ACHN (cell line): ENCODE data around the gene AMN1.
A peak's percentile ranks its signal among the peaks of the same experiment; 100 is the strongest.
"Not testable (repeated sequence)": the region's sequence is repeated elsewhere in the genome, so short reads cannot be mapped to it uniquely, and the experiment has no call there.

Experiments
- DNase-seq: peaks from one replicate; pipeline ENCODE4 v3.0.0-alpha.2; 2015
- in situ Hi-C: cut with HindIII; loops from 2 replicates; pipeline ENCODE4 v1.10.0; 2017; ENCODE audit warnings: low sequenced_read_pairs, low pct_ligation_motif_present, low pct_unique_long_range_greater_than_20kb

AMN1 gene

GRCh38 chr12:31728917-31729640, at the start of gene AMN1:
AMN1 (minus strand) TSS chr12:31729021; CDS start chr12:31729008, 13 bp downstream.
- in situ Hi-C loops, result no loop called here
- DNase-seq, result peak; percentile 100

GRCh38 chr12:31773867-31774266, 45.0 kb upstream of the AMN1 start:
- no peak for DNase-seq
- in situ Hi-C loops, result no loop called here

DNA sequence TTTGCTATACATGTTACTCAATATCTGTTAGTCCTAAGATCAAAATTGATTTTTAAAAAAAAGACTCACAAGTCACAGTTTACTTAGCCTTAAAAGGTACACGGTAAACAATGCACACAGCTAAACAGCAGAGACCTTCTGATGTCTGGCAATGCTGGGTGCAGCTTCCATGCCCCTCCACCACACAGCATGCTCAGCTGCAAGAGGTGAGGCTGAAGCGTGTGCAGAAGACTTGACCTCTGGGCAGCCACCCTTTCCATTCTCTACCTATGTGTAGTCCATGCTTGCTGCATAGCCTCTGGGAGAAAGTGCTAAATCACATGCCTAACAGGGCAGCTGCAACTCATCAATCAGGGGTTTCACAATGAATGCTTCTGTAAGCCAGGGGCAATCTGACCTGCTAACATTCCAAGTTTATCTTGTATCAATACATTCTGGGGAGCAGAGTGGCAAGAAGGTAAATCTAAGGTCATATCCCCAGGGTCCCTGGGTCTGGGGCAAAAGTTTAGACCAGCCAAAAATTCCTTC, 44.5 kb upstream of the AMN1 start:
- in situ Hi-C loops, result no loop called here
- DNase-seq, result no peak

DNA sequence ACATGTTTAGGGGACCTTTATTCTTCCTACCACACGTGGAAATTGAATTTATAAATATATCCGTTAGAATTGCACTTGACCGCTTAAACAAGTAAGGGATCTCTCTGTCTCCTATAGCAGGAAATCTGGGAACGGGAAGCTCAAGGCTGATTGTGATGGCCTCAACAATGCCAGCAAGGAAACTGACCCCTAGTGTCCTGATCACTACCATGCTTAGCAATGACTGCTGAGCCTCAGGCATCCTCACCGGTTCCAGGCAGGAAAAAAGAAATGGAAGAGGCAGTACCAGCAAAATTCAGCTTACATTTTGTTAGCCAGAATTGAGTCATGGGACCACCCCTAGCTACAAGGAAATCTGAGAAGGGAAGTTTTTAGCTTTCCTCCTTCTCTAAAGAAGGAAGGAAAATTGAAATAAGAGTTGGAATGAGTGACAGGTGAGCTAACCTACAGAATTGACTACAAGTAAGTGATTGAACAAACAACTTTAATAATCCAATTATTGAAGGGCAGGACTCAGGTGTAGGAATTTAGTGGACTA, 43.9 kb upstream of the AMN1 start:
- DNase-seq, result no peak
- in situ Hi-C loops, result no loop called here

- in situ Hi-C loops, result no loop called here
- DNase-seq, result no peak
Measured at GRCh38 chr12:31772186-31772585, 43.4 kb upstream of the AMN1 start.

DNA sequence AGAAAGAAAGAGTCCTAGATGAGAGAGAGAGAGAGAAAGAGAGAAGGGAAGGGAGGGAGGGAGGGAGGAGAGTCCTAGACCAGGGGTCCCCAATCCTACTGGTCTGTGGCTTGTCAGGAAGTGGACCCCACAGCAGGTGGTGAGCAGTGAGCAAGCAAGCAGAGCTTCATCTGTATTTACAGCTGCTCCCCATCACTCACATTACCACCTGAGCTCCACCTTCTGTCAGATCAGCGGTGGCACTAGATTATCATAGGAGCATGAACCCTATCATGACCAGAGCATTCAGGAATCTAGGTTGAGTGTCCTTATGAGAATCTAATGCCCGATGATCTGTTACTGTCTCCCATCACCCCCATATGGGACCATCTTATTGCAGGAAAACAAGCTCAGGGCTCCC, 39.2 kb upstream of the AMN1 start:
- in situ Hi-C loops, result no loop called here
- no peak for DNase-seq

DNA sequence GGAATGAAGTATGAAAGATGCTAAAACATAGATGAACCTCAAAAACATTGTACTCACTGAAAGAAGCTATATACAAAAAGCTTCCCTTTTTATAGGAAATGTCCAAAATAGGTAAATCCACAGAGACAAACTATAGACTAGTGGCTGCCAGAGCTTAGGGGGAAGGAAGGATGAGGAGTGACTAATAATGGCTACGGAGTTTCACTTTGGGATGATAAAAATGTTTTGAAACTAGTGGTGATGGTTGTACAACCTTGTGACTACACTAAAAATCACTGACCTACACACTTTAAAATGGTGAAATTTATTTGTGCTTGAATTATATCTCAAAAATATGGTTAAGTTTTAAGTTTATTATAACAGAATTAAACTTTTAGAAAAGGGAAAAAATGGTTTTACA, 37.1 kb upstream of the AMN1 start:
- DNase-seq, result no peak

DNA sequence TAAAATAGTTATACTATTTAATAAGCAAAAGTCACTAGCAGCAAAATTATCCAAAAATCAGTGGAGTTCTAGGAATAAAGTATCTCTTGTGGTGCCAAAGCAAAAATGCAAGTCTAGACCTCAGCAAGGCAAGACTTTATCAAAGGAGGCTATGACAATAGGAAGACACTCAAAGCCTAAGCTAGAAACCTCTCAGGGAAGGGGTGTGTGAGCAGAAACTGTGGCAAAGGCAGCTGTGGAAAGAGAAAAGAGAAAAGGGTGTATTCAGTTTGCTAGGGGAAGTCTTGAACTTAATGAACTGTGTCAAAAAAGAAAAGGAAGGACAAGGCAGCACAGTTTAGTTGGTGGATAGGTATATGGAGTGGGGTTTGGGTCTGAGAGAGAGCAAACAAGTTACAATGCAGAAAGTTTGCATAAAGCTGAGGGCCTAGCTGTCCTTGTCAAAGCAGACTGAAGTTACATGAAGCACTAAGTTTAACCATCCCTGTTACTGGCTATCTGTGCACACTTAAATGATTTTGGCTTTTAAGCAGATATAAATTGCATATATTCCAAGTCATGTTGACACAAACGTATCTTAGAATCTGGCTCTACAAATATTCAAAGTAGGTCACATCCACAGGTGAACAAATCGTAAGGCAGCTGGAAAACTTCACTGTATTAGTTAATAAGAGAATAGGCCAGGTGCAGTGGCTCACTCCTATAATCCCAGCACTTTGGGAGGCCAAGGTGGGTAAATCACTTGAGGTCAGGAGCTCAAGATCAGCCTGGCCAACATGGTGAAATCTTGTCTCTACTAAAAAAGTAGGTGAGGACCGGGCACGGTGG, 31.0 kb upstream of the AMN1 start:
- in situ Hi-C loops, result no loop called here
- no peak for DNase-seq

More for the DNA sequence above, 37.1 kb upstream of the AMN1 start:
- in situ Hi-C loops, result no loop called here

DNA sequence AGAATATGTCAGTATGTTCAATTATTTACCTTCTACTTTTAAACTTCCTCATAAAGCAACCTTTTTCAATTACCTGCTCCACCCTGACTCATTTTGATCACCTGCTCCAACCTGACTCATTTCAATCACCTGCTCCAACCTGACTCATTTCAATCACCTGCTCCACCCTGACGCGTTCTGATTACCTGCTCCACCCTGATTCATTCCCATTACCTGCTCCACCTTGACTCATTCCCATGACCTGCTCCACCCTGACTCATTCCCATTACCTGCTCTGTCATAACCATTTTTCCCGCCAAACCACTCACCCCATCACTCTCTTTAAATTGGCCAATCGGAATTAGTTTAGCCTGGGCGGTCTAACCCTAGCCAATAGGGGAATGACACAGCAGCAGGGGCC, 29.5 kb upstream of the AMN1 start:
- in situ Hi-C loops, DNase-seq: not testable (repeated sequence)

GRCh38 chr12:31756977-31757420, 28.2 kb upstream of the AMN1 start:
- in situ Hi-C loops, result no loop called here
- DNase-seq, result peak; percentile 71

GRCh38 chr12:31752450-31752849, 23.6 kb upstream of the AMN1 start:
- DNase-seq, result no peak
- in situ Hi-C loops, result no loop called here

DNA sequence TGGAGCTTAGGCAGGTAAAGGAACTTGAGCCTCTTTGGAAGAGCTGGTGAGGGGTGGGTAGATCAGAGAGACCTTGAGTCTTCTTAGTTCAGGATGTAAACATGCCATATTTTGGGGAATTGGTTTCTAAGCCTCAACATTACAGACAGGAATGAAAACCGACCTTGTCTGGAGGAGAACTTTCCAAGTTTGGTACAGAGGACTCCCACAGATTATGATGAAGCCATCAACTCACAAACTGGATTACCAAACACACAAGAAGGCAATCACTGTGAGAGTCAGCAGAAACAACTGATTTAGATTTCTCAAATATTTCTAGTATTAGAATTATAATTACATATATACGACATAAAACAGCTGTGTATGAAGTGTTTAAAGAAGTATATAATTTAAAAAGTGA, 22.3 kb upstream of the AMN1 start:
- in situ Hi-C loops, result no loop called here
- no peak for DNase-seq

GRCh38 chr12:31750747-31751039, 21.9 kb upstream of the AMN1 start:
- no peak for DNase-seq
- in situ Hi-C loops, result no loop called here

GRCh38 chr12:31749024-31749704, 20.3 kb upstream of the AMN1 start:
- DNase-seq, result peak; percentile 89
- in situ Hi-C loops, result no loop called here

- in situ Hi-C loops, result no loop called here
- no peak for DNase-seq
Measured at GRCh38 chr12:31745242-31745641, 16.4 kb upstream of the AMN1 start.

DNA sequence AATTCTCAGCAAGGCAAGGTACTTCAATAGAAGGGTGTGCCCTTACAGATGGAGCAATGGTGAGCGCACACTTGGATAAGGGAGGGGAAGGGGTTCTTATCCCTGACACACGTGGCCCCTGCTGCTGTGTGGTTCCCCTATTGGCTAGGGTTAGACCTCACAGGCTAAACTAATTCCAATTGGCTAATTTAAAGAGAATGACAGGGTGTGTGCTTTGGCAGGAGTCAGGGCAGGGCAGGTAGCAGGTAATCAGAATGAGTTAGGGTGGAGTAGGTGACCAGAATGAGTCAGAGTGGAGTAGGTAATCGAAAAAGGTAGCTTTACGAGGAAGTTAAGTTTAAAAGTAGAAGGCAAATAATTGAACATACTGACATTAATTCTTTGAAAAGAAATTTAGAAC, 15.5 kb upstream of the AMN1 start:
- in situ Hi-C loops, result not testable (repeated sequence)

GRCh38 chr12:31742891-31743290, 14.1 kb upstream of the AMN1 start:
- no peak for DNase-seq
- in situ Hi-C loops, result no loop called here

More for the DNA sequence above, 15.5 kb upstream of the AMN1 start:
- DNase-seq, result not testable (repeated sequence)

GRCh38 chr12:31740628-31741027, 11.8 kb upstream of the AMN1 start:
- in situ Hi-C loops, result no loop called here
- DNase-seq, result no peak

DNA sequence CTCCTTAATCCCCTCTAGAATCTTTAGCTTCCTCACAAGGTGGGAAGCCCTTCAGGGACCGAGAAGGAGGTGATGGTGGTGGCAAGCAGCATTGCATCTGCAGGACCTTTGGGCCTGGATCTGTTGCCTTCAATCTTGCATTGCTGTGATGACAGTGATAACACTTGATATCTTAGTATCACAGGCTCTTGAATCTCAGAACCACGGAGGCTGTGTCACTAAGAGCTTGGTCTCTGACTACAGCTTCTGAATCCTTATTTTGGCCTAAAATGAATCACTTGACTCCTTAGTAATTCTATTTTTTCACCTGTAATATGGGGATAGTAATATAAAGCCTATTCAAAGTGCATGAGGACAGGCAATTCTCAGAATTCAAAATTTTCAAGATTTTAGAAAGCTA, 8.9 kb upstream of the AMN1 start:
- in situ Hi-C loops, result no loop called here
- DNase-seq, result no peak
